DMS153 (cell line): ENCODE measurements around the gene FANCD2.
"Not testable (repeated sequence)": the region's sequence is repeated elsewhere in the genome, so short reads cannot be mapped to it uniquely, and the experiment has no call there.

Experiments
- DNase-seq: peaks from one replicate; lab custom pipeline; 2025; lab: John Stamatoyannopoulos, UW

The FANCD2 gene

DNA sequence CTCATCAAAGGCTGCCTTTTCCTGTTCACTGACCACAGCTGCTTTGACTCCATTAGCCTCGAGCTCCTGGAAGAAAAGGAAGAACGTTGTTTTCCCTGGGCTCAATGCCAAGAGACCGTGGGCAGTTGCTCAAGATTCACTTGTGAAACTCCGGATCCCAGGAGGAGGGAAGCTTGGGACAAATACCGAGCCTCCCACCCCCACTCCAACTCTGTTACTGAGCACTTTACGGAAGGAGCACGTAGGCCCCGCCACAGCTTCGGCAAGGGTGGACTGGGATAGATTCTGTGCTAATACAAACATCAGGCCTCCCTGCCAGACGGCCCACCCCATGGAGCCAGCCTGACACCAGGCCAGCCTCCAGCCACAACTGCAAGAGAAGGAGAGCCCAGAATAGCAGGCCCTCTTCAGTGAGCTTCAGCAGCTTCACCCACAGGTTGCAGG is 10.8 kb upstream of the FANCD2 start:
- no peak for DNase-seq

DNA sequence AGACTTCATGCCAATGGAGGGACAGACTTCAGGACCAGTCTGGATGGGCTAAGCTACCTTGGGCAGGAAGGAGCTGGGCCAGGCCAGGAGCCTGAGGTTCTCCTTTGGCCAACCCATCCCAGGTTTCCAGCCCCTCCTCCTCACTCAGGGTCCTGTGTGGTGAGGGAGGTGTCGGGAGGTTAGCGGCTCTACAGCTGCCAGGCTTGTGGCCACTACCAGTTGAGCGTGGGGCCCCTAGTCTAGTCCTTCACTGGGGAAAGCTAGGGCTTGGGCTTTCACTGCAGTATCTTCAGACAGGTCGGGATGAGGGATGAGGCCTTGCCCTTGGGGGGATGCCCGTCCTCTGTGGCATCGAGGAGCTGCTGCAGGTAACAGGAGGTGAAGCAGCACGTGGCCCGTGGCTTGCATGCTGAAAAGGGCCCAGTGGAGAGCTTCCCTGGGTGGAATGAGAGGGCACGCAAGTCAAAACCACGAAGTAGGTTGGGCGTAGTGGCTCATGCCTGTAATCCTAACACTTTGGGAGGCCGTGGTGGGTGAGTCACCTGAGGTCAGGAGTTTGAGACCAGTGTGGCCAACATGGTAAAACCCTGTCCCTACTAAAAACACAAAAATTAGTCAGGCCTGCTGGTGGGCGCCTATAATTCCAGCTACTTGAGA is 8.5 kb upstream of the FANCD2 start:
- DNase-seq = no peak

DNA sequence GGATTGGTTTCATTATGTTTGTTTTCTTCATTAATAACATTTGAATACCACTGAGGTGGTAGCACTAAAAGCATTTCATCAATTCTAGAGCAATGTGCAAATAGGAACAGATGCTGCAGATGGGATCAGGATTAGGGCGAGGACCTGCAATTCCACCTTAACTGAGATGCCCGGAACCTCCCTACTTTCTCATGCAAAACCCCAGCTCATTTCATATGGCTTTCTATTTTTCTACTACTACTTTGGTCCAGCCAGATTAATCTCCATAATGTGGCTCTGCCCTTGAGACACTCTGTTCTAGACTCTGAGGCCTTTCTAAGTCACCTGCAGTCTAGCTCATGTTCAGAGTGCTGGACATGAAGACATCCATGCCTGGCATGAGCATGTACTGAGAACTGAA is 7.4 kb upstream of the FANCD2 start:
- DNase-seq = not testable (repeated sequence)

DNA sequence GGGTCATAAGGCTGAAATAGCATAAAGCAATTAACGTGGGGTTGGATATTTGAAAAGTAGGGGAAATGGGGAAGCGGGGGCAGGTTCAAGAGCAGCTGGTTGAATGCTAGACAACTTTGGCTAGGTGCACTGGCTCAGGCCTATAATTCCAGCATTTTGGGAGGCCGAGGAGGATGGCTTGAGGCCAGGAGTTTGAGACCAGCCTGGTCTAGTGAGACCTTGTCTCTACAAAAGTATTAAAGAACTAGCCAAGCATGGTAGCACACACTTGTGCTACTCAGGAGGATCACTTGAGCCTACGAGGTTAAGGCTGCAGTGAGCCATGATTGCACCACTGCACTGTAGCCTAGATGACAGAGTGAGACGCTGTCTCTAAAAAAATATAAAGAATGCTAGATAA is 6.9 kb upstream of the FANCD2 start:
- no peak for DNase-seq

DNA sequence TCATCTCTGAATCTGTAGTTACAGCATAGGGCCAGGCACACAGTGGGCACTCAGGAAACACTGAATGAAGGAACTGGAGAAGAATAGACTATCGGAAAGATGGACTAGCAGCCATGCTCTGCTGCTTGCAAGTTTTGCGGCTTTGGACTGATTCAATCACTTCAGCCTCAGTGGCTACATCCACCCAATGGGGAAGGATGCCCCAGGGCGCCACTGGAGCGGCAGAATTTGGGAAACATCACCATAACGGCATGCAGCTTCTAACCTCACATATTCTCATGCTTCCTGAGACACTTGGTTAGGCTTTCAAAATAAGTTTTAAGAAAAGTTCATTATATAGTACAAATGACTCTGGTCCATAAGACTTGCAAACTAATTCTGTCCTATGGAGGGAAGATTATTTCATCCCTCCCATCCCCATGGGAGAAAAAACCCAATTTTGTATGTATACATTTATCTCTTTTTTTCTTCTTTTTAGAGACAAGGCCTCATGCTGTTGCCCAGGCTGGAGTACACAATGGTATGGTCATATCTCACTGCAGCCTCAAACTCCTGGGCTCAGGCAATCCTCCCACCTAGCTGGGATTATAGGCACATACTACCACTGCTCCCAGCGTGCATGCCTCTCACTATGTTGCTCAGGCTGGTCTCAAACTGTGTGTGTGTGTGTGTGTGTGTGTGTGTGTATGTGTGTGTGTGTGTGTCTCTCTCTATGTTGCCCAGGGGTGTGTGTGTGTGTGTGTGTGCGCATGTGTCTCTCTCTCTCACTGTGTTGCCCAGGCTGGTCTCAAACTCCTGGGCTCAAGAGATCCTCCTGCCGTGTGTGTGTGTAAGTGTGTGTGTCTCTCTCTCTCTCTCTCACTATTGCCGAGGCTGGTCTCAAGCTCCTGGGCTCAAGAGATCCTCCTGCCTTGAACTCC is 4.1 kb upstream of the FANCD2 start:
- DNase-seq = no peak

DNA sequence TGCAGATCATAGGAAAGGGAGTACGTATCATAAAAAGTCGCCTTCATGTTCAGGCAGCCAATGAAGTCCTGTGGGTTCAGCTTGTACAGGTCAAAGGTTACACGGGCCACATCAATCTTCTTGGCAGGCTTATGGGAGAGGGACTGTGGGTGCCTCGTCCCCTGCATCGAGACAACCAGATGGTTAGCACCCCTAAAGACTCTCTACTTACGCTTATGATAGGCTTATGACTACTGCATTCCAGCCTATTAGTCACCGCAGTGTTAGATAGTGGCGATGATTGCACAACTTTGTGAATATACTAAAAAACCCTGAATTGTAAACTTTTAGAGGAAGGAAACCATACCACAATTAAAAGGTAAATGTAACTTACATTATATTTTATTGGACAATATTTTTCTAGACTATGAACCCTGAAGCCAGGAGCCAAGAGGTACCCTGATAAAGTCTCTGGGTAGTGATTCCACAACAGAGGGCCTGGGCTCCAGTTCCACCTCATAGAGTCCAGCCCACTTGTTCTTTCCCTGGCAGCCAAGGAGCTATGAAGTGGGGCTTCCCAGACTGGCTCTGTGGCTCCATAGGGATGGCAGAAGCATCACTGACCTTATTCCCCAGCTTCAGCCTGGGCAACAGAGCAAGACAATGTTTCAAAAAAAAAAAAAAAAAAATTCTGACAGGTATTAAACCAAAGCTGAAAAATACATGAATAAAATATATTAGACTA is 2.5 kb upstream of the FANCD2 start:
- no peak for DNase-seq

DNA sequence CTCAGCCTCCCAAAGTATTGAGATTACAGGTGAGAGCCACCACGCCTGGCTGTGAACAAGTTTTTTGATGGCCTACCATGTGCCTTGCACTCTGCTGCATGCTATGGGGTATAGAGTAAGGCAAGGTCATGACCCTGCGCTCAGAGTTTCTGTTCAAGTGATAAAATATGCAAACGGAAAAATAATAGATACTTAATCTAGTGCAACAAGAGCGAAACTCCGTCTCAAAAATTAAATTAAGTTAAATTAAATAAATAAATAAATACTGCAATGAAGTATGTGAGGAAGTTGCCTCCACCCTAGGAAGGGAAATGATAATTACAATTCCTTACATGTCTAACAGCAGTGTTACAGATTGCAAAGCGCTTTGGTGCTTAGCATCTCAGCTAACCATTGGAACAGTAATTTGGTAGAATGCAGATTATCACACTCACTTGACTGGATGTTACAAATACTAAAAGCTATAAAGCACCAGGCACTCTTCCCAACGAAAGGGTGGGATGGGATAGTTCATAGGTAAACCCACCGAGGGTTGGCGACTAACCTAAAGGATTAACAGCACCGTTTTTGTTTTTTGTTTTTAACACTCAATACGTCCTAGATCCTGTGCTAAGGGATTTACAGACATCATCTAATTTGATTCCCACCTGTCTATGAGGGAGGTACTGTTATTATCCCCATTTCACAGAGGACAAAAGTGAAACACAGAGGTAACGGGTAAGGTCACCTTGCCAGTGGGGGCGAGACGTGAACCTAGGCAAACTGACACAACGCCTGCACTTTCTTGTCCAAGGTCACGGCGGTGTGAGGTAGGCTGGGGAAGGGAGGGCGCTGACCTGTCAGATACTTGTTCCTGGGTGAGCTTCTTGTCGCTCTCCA is 793 bp upstream of the FANCD2 start:
- no peak for DNase-seq

DNA sequence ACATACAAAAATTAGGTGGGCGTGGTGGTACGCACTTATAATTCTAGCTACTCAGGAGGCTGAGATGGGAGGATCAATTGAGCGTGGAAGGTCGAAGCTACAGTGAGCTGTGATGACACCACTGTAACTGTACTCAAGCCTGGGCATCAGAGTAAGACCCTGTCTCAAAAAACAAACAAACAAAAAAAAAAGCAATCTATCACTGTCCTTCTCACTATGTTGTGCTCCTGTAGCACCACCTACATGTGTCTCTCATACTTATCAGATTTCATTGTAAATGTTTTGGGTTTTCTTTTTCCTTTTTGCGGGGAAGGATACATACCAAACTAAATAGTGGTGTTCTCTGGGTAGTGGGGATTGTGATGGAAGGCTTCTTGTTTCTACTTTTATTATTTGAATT is 14.8 kb downstream of the FANCD2 start:
- no peak for DNase-seq

DNA sequence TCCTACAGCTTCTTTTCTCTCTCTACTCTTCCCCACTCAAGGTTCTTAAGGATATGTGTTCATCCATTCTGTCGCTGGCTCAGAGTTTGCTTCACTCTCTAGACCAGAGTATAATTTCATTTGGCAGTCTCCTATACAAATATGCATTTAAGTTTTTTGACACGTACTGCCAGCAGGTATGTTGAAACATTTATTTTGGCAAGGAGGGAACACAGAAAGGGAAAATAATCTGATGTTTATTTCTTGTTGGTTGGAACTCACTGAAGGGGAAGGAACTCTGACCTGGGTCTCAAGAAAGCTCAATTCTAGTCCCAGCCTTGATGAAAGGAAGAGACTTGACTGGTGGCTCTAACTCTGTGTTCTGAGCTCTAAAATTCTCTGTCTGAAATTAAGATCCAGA is 21.6 kb downstream of the FANCD2 start:
- DNase-seq = no peak

DNA sequence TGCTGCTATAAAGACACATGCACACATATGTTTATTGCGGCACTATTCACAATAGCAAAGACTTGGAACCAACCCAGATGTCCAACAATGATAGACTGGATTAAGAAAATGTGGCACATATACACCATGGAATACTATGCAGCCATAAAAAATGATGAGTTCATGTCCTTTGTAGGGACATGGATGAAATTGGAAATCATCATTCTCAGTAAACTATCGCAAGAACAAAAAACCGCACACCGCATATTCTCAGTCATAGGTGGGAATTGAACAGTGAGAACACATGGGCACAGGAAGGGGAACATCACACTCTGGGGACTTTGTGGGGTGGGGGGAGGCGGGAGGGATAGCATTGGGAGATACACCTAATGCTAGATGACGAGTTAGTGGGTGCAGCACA is 26.8 kb downstream of the FANCD2 start:
- DNase-seq = not testable (repeated sequence)

DNA sequence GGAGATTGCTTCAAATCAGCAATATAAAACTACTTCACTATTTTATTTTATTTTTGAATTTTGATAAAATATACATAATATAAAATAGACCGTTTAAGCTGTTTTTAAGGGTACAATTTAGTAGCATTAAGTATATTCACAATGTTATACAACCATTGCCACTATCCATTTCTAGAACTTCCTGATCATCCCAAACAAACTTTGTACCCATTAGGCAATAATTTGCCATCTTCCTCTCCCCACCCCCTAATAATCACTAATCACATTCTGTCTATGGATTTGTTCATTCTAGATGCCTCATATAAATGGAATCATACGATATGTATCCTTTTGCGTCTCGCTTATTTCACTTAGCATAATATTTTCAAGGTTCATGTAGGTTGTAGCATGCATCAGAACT is 28.9 kb downstream of the FANCD2 start:
- DNase-seq = no peak

DNA sequence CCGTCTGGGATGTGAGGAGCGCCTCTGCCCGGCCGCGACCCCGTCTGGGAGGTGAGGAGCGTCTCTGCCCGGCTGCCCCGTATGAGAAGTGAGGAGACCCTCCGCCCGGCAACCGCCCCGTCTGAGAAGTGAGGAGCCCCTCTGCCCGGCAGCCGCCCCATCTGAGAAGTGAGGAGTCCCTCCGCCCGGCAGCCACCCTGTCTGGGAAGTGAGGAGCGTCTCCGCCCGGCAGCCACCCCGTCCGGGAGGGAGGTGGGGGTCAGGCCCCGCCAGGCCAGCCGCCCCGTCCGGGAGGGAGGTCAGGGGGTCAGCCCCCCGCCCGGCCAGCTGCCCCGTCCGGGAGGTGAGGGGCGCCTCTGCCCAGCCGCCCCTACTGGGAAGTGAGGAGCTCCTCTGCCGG is 43.8 kb downstream of the FANCD2 start:
- DNase-seq = not testable (repeated sequence)

DNA sequence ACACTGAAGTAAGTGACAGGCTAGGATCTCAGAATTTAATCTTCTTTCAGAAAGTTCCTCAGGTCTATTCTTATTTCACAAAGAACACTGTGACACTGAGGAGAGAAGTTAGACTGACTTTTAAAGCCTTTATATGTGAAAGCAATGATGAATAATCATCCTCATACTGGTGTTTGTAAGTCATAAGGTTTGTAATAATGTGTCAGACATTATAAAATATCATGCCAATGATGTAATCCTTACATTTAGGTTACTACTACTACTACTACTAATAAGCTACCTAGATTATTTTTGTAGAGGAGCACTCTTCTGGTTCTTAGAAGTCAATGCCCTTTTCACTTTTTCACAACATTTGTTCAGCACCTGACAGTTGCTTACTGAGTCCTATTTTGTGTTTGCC is 48.4 kb downstream of the FANCD2 start:
- no peak for DNase-seq

DNA sequence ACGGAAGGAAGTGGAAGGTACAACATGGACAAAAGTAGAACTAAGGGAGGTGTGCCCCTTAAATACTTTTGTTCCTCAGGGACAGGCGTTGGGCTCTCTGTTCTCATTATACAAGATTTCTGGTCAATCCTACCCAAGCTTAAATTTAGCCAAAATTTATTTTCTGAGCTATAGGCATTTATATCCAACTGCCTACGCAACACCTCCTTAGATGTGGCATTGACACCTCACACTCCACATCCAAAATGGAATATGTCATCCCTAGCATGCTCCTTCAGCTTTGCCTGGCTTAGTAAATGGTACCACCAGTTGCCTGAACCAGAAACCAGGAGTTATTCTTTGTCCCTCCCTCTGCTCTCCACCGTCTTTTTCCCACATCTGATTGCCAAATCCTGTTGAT is 55.6 kb downstream of the FANCD2 start:
- no peak for DNase-seq

DNA sequence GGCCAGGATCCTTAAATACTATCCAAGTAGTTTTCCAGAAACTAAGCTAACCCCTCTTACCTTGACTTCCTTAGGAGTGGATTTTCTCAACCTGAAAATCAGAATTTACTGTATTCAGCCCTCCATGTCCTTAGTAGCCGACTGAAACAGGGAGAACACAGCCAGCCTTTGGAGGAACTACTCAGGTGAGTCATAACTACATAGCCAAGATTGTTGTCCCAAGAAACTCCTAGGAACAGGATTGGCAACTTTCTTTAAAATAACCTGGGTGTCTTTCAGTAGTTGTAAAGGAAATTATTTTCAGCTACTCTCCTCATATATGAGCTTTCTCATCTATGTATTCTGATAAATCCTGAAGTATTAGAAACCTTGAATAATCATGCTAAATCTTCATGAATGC is 59.5 kb downstream of the FANCD2 start:
- no peak for DNase-seq

DNA sequence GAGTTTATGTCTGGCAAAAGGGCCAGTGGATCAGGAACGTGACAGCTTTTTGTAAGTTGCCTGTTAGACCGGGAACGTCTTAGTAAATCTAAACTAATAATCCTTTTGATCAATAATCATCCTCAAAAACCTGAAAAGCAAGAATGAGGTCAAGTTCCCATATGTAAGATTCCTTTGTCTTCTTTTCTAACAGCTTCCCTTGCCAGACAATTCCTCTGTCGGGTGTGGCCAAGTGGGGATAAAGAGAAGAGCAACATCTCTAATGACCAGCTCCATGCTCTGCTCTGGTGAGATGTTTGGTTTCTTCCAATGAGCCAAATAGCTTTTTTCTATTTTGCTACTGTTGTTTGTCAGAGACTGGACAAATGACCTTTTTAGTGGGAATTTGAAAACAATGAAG is 62.0 kb downstream of the FANCD2 start:
- DNase-seq = no peak

DNA sequence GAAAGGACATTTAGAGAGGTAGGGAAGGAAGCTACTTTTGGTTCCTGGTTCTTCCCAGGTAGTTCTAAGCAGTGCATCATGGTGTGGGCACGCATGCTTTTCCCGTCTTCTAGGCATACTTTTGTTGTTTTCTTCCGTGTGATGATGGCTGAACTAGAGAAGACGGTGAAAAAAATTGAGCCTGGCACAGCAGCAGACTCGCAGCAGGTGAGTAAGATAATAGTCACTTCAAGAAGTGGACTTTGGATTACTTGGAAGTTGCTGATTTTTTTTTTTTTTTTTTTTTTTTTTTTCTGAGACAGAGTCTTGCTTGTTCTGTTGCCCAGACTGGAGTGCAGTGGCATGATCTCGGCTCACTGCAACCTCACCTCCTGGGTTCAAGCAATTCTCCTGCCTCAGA is 63.9 kb downstream of the FANCD2 start:
- no peak for DNase-seq

DNA sequence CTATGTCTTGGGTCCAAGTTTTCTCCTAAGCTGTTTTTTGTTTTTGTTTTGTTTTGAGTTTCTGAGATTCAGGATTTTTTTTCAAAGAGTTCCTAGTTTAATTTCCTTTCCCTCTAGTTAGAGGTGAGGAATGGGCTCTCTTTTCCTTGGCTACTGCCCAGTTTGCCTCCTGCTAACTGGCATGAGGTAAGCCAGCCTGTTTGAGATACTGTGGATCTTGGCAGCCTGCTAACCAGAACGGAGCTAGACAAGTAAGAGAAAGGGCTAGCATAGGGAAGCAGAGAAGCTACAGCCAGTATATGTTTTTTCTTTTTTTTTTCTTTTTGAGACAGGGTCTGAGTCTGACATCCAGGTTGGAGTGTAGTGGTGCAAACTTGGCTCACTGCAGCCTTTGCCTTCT is 64.5 kb downstream of the FANCD2 start:
- DNase-seq = not testable (repeated sequence)

DNA sequence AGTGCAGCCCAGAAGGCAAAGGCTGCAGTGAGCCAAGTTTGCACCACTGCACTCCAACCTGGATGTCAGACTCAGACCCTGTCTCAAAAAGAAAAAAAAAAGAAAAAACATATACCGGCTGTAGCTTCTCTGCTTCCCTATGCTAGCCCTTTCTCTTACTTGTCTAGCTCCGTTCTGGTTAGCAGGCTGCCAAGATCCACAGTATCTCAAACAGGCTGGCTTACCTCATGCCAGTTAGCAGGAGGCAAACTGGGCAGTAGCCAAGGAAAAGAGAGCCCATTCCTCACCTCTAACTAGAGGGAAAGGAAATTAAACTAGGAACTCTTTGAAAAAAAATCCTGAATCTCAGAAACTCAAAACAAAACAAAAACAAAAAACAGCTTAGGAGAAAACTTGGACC is 65.2 kb downstream of the FANCD2 start:
- not testable (repeated sequence) for DNase-seq

DNA sequence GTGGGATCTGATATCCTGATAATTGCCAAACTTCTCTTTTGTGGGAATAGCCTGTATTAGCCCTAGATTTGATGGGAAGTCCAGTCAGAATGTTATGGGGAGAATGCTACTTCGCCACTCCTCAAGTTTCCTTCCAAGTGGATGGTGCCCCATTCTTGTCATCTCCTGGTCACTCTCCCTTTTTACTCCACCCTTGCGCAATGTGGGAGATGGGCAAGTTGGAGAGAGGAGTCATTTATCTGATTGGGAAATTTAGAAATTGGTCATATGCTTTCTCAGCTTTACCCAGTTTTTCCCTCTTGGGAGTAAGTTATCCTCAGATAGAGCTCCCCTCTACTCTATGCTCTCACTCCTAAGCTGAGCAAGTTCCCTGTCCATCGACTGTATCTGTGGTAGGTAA is 67.4 kb downstream of the FANCD2 start:
- DNase-seq = no peak

DNA sequence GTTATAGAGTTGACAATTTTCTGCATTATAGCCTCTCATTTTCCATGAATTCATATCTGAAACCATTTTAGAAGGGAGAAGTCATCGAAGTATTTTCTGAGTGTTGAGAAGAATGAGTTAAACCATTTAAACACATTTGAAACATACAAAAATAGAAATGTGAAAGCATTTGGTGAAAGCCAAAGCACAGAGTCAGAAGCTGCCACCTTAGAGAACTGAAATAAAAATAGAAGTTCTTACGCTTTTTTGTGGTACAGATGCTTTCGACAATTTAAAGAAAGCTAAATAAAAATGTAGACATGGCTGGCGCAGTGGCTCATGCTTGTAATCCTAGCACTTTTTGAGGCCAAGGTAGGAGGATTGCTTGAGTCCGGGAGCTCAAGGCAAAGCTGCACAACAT is 72.8 kb downstream of the FANCD2 start:
- DNase-seq = no peak

DNA sequence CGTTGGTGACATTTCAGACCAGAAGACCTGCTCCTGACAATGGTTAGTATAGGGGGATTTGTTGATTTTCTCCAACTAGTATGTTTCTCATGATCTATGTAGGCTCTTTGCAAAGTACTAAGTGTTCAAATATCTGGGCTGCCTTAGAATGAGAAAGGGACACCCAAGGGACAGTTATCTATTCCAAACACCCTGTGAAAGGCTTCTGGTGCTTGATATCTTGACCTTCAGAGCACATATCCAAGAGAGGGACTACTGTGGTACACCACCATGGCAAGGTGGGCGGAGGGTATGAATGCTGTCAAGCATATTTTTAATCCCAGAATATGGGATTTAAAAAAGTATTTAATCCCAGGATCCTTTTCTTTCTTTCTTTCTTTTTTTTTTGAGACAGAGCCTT is 80.7 kb downstream of the FANCD2 start:
- no peak for DNase-seq
